NCI-H1105 treated with DMSO at 0.1 percent for 48 hours (cell line): ENCODE data around the gene NTN1.
A peak's percentile ranks its signal among the peaks of the same experiment; 100 is the strongest.

Experiments
- DNase-seq: peaks from one replicate; lab custom pipeline; 2025; lab: John Stamatoyannopoulos, UW

The NTN1 gene

GRCh38 chr17:9232591-9233270 is 211.4 kb downstream of the NTN1 start:
- no peak for DNase-seq

- no peak for DNase-seq
Observed at GRCh38 chr17:9233271-9233599, 211.9 kb downstream of the NTN1 start.

GRCh38 chr17:9233761-9234160 is 212.5 kb downstream of the NTN1 start:
- DNase-seq: no peak

GRCh38 chr17:9234389-9234945 is 213.2 kb downstream of the NTN1 start:
- no peak for DNase-seq

DNA sequence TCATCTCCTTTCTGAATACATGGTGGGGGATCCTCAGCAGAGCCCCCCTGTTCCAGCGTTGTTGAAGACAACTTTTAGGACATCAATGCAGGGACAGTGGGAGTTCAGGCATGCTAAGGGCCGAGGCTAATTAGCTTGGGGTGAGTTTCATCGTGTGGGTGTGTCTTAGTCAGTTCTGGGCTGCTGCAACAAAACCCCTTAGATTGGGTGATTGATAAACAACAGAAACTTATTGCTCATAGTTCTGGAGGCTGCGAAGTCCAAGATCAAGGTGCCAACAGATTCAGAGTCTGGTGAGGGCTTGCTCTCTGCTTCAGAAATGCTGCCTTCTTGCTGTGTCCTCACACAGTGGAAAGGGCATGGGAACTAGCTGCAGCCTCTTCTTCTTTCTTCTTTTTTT is 214.0 kb downstream of the NTN1 start:
- DNase-seq: no peak

DNA sequence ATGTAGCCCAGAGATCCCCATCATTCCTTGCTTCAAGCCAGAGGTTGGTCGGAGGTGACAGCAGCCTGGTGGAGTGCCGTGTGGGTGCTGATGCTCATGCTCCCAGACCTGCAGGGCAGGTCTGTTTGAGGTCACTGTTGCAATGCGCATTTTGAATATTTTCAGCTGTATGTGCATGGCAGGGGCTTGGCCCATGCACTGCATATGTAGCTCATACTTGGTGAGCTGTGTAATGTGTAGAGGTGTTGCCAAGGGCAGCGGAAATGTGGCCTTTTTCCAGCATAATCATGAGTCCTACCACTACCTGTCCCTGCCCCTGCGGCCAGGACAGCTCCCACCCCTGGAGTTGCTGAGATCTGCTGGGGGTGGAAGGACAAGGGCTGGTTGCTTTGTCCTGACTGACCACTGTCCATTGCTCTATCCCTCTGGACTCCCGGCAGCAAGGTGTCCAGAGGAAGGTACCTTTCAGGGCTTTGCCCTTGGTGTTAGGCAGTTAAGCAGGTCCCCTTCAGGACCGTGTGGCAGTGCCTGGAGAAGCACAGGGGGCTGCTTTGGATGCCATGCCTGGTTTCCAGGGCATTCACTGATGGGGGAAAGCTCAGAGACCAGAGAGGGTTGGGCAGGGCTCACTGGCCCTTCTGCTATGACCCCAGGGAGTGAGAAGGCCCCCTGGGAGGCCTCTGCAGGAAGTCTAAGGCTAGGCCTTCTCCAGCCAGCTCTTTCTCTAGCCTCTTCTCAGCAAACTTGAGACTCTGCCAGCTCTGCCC is 215.2 kb downstream of the NTN1 start:
- DNase-seq: no peak

DNA sequence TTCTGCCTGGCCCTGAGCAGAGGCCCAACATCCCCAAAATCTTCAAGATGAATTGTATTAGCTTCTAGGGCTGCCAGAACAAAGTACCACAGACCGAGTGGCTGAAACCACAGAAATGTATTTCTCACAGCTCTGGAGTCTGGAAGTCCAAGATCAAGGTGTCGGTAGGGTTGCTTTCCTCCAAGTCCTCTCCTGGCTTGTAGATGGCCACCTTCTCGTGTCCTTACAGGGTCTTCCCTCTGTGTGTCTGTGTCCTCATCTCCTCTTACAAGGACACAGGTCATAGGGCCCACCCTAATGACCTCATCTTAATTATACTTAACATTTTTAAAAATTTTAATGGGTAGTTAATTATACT is 215.7 kb downstream of the NTN1 start:
- no peak for DNase-seq

DNA sequence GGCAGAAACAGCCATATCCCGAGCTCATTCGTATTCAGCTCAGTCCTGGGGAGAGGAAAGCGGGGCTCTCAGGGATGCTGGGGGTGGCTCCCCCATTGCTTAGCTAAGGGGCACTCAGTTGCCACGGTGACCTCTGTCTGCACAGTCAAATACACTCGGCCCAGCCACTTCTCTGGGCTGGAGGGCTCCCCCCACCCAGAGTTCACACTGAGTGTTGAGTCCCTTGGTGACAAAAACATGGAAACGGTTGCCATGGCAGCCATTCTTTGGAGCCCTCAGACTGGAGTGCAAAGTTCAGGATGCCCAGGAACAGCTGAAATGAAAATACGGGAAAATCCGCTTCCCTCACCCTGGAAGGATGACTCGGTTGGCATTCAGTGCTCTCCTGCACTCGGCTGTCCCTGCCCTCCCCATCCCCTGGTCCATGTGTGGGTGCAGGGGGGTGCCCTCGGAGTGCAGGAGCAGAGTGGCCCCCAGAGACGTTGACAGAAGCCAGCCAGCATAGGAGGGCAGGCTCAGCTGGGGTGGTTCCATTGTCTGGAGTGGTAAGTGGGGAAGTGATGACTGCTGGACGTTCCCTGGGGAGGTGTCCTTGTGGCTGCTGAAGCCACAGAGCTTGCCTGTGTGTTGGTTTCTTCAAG is 216.5 kb downstream of the NTN1 start:
- peak; percentile 15 for DNase-seq

DNA sequence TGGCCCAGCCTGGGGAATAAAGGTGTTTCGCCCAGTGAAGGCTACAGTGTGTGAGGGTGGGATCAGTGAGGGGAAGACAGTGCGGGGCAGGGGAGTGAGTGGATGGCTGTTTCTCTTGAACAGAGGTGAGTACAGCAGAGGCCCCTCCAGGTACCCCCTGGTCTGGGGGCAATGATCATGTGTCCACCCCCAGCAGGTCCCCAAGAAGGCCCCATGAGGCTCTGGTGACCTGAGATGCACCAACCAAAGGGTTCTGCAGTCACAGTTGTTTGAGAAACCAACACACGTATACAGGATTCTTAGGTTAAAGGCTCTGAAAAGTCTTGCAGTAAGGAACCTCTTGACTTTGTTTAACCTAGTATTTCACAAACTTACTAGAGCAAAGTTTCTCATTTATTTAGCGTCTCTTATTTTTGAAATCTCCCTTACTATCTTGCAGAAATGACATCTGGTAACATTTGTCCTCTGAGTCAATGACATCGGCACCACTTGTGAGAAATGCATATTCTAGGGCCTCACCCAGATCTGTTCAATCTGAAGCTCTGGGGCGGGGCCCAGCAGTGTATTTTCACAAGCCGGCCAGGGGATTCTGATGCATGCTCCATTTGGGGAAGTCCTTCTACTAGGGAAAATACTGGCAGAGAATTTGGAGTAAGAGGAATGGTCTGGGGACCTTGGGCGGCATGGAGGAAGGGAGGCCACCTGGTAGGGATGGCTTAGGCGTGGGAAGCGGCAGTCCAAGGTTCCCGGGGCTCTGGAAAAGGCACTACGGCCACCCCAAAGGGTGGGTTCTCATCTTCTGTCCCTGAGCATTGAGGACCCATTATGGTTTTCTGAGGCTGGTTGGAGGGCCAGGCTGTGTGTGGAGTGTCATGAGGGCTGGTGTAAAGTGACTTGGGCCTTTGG is 217.3 kb downstream of the NTN1 start:
- no peak for DNase-seq

DNA sequence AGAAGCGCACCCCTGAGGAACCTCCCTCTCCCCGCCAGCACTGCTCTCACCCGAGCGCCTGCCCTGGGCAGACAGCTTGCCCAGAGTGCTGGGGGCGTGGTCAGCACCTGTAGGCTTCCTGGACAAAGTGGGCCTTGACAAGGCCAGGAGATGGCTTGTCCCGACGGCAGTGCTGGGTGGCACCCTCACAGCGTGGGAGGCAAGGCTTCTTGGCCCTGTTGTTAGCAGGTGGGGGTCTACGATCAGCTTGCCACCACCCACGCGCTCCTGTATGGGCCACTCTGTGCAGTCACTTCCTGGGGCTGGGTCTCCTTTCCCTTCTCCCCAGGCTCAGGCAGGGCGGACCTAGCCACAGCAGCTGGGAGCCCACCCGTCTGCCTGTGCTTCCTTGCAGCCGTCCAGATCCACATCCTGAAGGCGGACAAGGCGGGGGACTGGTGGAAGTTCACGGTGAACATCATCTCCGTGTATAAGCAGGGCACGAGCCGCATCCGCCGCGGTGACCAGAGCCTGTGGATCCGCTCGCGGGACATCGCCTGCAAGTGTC is 218.0 kb downstream of the NTN1 start:
- DNase-seq: no peak

GRCh38 chr17:9239793-9240658 is 218.7 kb downstream of the NTN1 start:
- DNase-seq: no peak

DNA sequence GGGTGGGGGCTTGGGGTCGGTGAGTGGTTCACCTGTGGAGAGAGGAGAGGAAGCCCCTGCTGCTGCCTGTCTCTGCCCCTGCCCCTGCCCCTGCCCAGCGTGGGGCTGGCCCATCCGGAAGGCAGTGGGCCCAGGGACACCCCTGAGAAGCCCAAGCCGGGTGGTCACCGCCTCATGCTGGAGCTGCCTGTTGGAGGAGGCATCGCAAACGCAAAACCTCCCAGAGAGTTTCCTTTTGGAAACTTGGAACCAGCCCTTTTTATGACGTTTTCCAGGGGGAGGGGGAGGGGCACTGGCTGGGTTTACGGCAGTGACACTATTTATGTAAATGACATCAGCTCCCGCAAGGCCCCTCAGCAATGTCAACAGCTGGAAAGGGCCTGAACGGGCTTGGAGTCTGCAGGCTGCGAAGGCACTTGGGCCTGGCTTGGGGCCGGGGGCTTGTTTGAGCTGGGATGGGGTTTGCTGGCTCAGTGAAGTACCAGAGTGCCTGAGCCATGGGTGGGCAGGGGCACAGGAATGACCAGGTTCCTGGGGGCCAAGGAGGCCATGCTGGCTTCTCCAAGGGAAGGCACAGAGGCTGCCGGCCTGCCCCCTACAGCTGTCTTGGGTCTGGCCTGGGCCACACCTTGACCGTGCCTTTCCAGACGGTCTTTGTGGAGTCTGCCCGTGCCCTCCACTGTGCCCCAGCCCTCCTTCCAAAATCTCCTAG is 219.5 kb downstream of the NTN1 start:
- no peak for DNase-seq

GRCh38 chr17:9241371-9241712 is 220.0 kb downstream of the NTN1 start:
- no peak for DNase-seq

DNA sequence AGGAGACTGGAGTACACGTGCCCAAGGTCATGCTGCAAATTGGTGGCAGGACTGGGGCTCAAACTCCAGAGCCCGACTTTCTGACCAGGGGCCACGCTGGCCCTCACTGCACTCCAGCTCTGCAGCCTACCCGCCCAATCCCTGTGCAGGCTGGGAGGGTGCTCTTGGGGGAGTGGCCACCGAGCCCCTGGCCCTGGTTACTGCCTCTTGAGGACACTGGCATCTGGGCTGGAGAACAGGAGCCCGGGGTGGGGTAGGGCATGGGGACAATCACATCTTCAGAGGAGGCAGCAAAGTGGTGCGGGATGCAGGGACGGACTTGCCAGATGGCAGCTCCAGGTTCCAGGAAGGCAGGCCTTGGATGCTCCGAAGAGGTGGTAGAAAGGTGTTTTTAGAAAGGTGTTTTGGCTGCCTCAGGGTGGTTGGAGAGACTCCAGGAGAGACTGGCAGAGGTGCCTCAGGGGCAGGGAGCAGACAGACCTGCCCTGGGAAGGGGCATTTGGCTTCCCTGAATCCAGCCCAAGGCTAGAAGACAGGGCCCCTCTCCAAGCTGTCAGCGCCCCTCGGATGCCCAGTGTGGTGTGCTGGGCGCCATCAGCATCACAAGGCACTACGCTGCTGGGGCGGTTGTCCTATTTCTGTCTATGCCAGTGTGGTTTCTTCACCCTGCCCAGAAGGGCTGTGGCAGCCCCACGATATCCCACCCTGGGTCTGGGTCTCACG is 220.6 kb downstream of the NTN1 start:
- DNase-seq: no peak

DNA sequence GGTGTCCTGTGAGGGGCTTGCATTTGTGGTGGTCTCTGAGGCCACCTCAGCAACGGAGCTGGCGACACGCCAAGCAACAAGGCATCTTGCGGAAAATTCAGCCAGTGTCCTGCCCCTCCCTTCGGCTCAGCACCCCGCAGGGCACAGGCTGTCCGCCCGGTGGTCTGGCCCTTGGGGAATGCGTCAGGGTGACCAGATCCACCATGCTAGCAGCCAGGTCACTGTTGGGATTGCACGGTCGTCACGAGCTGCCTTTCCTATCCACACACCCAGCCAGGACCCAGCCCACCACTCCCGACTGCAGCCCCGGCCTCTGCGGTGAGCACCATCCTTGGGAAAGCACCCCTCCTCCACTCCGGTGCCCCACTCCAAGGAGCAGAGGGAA is 221.2 kb downstream of the NTN1 start:
- DNase-seq: no peak

- no peak for DNase-seq
Observed at GRCh38 chr17:9242983-9243382, 221.7 kb downstream of the NTN1 start.

- no peak for DNase-seq
Observed at GRCh38 chr17:9244066-9245052, 223.0 kb downstream of the NTN1 start.

- no peak for DNase-seq
Observed at GRCh38 chr17:9247401-9247938, 226.2 kb downstream of the NTN1 start.
